Kidney (tissue), 14 donors: Measurements from ENCODE around the gene SLC2A5. TPM values are rescaled to one million over a fixed set of nuclear protein-coding genes. Genes with fewer than 3 reads are reported as not detected.
"Not testable (repeated sequence)": the region's sequence is repeated elsewhere in the genome, so short reads cannot be mapped to it uniquely, and the experiment has no call there.

Experiments used
- DNase-seq, 5 donors: peaks; one replicate each; pipeline ENCODE4 v3.0.0-alpha.2; 2013 to 2020
- FAIRE-seq: peaks from 2 replicates; lab custom pipeline; 2012; peaks lifted over from hg19 to GRCh38; lab: Jason Lieb, UNC
- H3K27ac ChIP-seq, 2 donors: one replicate each; pipeline ENCODE4 v1.7.0; 2013; ENCODE audit warnings: low read depth in 2 of 2, low read length in 2 of 2, inconsistent platforms in 1 of 2
- H3K27me3 ChIP-seq: one replicate; pipeline ENCODE4 v1.7.1; 2013; ENCODE audit warnings: low read length, inconsistent platforms; ENCODE audit not compliant: control insufficient read depth, insufficient read depth
- H3K36me3 ChIP-seq, 3 donors: one replicate each; pipeline versions ENCODE4 v1.7.0 to v1.7.1; 2013; ENCODE audit warnings: low read length in 3 of 3, control low read depth in 1 of 3, inconsistent platforms in 1 of 3; ENCODE audit not compliant: insufficient read depth in 3 of 3, control insufficient read depth in 2 of 3
- H3K4me1 ChIP-seq, 3 donors: one replicate each; pipeline versions ENCODE4 v1.7.0 to v1.7.1; 2013; ENCODE audit warnings: low read length in 3 of 3, inconsistent platforms in 1 of 3, low read depth in 1 of 3; ENCODE audit not compliant: control insufficient read depth in 2 of 3, insufficient read depth in 2 of 3
- H3K4me3 ChIP-seq, 3 donors: one replicate each; pipeline versions ENCODE4 v1.7.0 to v1.8.1; 2013; ENCODE audit warnings: low read length in 3 of 3, control low read depth in 1 of 3, inconsistent platforms in 1 of 3
- H3K9ac ChIP-seq, 3 donors: one replicate each; pipeline versions ENCODE4 v1.7.0 to v1.7.1; 2013; ENCODE audit warnings: low read length in 3 of 3, control low read depth in 1 of 3, inconsistent platforms in 1 of 3
- H3K9me3 ChIP-seq, 3 donors: one replicate each; pipeline versions ENCODE4 v1.7.0 to v1.7.1; 2013; ENCODE audit warnings: low read length in 3 of 3, control low read depth in 1 of 3, inconsistent platforms in 1 of 3; ENCODE audit not compliant: control insufficient read depth in 2 of 3, insufficient read depth in 1 of 3
- intact Hi-C: fragments of 100-400 bp; cut with DNase I; formaldehyde crosslinking; loops from one replicate; pipeline ENCODE4 v1.11.1; 2022
- polyA plus RNA-seq: library from polyadenylated mRNA; stranded (reverse); fragments of 350-450 nt; fragmentation: Illumina TruSeq; extraction: RNeasy Lipid Tissue Mini Kit (QIAGEN cat#74804); gene quantifications from one replicate; pipeline ENCODE4 v1.2.3, GENCODE V29; 2014; ENCODE audit warnings: low read depth, low replicate concordance; ENCODE audit not compliant: insufficient read depth
- total RNA-seq: library from RNA; stranded (reverse); fragmentation: NEBNext Ultra II Directional; extraction: Animal tissue kit (Norgen Biotek cat#: 25700); gene quantifications from one replicate; pipeline ENCODE4 v1.2.1, GENCODE V29; 2021
- TF ChIP-seq, protein P1 (sequence below): IDR thresholded peaks from 3 replicates; pipeline ENCODE4 v1.5.1; 2012; ENCODE audit warnings: mild to moderate bottlenecking, moderate library complexity, borderline replicate concordance; ENCODE audit not compliant: insufficient read depth; ENCODE audit errors: extremely low read depth
- donor health status: control.
- donor health status: control.
- donor health status: control.
- donor health status: control.
- donor health status: control.
- donor health status: DM: yes; HTN: yes; CAD: no.
- donor health status: Normal renal cell carcinoma (clear cell type).

Gene SLC2A5
- total and polyA plus RNA-seq, 2 donors from 2014 or later: 6.4 to 9.0 TPM

DNA sequence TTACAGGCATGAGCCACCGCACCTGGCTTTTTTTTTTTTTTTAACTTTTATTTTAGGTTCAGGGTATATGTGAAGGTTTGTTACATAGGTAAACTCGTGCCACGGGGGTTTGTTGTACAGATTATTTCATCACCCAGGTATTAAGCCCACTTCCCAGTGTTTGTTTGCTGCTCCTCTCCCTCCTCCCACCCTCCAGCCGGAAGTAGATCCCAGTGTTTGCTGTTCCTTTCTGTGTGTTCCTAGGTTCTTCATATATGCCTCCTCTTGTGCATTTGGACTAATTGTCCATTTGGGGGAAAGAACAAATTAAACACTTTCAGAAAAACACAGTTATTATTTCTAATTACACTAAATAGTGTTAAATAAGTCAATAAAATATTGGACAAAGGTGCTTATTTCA, 42.1 kb downstream of the SLC2A5 start:
- intact Hi-C loops: no loop called here
- Histone ChIP-seq H3K9ac (no peak overlapping the region), H3K4me3 (no peak overlapping the region), H3K9me3 (no peaks in the 10 kb centered on the region), H3K36me3 (no peaks in the 10 kb centered on the region), H3K27ac (no peak overlapping the region), H3K4me1 (no peaks in the 10 kb centered on the region), H3K27me3 (no peaks in the 10 kb centered on the region)
- TF ChIP-seq, protein P1, sequence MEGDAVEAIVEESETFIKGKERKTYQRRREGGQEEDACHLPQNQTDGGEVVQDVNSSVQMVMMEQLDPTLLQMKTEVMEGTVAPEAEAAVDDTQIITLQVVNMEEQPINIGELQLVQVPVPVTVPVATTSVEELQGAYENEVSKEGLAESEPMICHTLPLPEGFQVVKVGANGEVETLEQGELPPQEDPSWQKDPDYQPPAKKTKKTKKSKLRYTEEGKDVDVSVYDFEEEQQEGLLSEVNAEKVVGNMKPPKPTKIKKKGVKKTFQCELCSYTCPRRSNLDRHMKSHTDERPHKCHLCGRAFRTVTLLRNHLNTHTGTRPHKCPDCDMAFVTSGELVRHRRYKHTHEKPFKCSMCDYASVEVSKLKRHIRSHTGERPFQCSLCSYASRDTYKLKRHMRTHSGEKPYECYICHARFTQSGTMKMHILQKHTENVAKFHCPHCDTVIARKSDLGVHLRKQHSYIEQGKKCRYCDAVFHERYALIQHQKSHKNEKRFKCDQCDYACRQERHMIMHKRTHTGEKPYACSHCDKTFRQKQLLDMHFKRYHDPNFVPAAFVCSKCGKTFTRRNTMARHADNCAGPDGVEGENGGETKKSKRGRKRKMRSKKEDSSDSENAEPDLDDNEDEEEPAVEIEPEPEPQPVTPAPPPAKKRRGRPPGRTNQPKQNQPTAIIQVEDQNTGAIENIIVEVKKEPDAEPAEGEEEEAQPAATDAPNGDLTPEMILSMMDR: no peak
- no peak for DNase-seq
- no peak for FAIRE-seq

DNA sequence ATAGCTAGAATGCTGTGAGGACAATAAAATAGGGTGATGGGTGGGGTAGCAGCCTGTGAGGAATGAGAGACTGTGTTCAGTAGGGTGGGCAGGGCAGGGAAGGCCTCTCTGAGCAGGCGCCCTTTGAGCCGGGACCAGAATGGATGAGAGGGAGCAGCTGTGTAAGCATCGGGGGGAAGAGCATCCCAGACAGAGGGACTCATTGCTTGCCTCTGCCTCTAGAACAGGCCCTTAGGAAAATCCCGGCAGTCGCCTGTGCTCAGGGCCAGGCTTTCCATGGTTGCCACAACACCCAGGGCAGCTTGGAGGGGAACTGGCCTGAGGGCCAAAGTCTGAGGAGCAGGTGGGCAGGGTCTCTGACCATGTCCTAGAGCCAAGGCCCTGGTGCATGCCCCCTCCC, 44.0 kb downstream of the SLC2A5 start:
- Histone ChIP-seq H3K9ac (no peak overlapping the region), H3K9me3 (no peaks in the 10 kb centered on the region), H3K36me3 (no peaks in the 10 kb centered on the region), H3K27ac (no peak overlapping the region), H3K27me3 (no peaks in the 10 kb centered on the region), H3K4me1 (no peaks in the 10 kb centered on the region), H3K4me3 (no peak overlapping the region)
- intact Hi-C loops: no loop called here
- DNase-seq (peak in 1 of 5 donors; percentile 72), FAIRE-seq (no peak)
- TF ChIP-seq, protein P1: no peak

- intact Hi-C loops: no loop called here
- H3K36me3 ChIP-seq: no peaks in the 10 kb centered on the region
- H3K4me1 ChIP-seq: no peaks in the 10 kb centered on the region
- H3K4me3 ChIP-seq: no peak overlapping the region
- H3K27me3 ChIP-seq: no peaks in the 10 kb centered on the region
- no peak overlapping the region for H3K27ac ChIP-seq
- no peaks in the 10 kb centered on the region for H3K9me3 ChIP-seq
- H3K9ac ChIP-seq: no peak overlapping the region
- TF ChIP-seq, protein P1: no peak
- FAIRE-seq (no peak), DNase-seq (no peak)
Measured at GRCh38 chr1:9024837-9025236, 44.6 kb downstream of the SLC2A5 start.

DNA sequence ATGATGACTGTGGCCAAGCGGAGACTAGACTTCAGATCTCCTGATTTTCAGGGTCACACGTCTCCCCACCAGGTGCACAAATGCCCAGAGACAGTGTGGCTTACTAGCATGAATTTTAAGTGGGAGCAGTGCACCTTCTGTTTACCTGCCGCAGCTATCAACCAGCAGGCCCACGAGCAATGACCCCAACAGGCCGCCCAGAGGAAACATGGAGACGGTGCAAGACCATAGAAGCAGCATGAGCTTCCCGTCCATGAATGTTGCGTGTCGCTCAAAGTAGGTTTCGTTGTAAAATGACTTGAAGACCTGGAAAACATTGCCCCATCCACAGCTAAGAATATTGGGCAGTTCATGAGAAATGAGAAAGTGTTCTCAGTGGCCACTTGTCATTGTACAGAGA, 46.7 kb downstream of the SLC2A5 start:
- H3K4me3 ChIP-seq: no peak overlapping the region
- TF ChIP-seq, protein P1: no peak
- H3K27me3 ChIP-seq: no peaks in the 10 kb centered on the region
- intact Hi-C loops: no loop called here
- no peaks in the 10 kb centered on the region for H3K4me1 ChIP-seq
- no peak overlapping the region for H3K27ac ChIP-seq
- no peaks in the 10 kb centered on the region for H3K9me3 ChIP-seq
- DNase-seq (no peak), FAIRE-seq (no peak)
- no peak overlapping the region for H3K9ac ChIP-seq
- no peaks in the 10 kb centered on the region for H3K36me3 ChIP-seq

DNA sequence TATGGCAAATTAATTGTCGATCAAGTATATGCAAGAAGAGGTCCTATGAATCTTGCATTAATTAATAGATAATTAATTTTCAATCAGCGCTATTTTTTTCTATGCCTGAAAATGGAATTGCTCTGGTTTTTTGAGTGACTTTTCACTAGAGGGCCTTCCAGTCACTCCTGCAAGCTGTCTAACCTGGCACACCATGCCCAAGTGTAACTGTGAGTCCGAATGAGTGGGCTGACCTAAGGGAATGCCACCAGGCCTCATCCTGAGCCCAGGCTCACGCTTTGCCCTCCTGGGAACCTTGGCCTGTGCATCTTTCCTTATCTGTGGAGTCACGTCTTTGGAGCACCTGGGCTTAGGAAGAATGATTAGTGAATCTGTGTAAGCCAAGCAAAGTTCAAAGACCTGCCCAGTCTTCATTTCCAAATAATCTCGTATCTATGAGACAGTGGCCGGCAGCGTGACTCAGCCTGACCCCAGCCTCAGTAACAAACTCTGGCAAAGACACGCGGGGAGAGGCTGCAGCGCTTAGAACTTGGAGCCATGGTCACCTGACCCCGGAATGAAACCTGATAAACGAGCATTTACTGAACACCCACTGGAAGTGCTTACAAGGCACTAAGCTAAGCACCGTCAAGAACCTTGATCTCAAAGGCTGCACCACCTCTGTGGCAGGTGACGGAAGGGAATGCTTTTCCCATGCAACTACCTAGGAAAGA, 47.3 kb downstream of the SLC2A5 start:
- H3K27ac ChIP-seq, H3K9me3 ChIP-seq, H3K36me3 ChIP-seq, DNase-seq, H3K4me1 ChIP-seq, FAIRE-seq, H3K4me3 ChIP-seq, H3K27me3 ChIP-seq, H3K9ac ChIP-seq, intact Hi-C loops: not testable (repeated sequence)
